T-helper 1 cell treated with Interleukin-12 subunit alpha and Interleukin-12 subunit beta and Interleukin-4 antibody, amounts not matched to agents 30 μg/mL and 1 μg/mL, for 36 hours (primary cell): ENCODE results near the gene IFFO2.
"Not testable (repeated sequence)": the region's sequence is repeated elsewhere in the genome, so short reads cannot be mapped to it uniquely, and the experiment has no call there.

Experiments
- H3K27ac Mint-ChIP-seq: one replicate; pipeline ENCODE4 v1.8.0; 2021; ENCODE audit warnings: mild to moderate bottlenecking, mixed read lengths
- H3K27me3 Mint-ChIP-seq: one replicate; pipeline ENCODE4 v1.8.0; 2021; ENCODE audit warnings: low read depth, mixed read lengths
- H3K36me3 Mint-ChIP-seq: one replicate; pipeline ENCODE4 v1.8.0; 2021; ENCODE audit warnings: low read depth, mixed read lengths
- H3K4me1 Mint-ChIP-seq: one replicate; pipeline ENCODE4 v1.8.0; 2021; ENCODE audit warnings: low read depth, mixed read lengths
- H3K4me3 Mint-ChIP-seq: one replicate; pipeline ENCODE4 v1.8.0; 2021; ENCODE audit warnings: mild to moderate bottlenecking, moderate library complexity, mixed read lengths
- H3K9me3 Mint-ChIP-seq: one replicate; pipeline ENCODE4 v1.8.0; 2021; ENCODE audit warnings: mixed read lengths

The IFFO2 gene

GRCh38 chr1:18900303-18900841, 56.1 kb downstream of the IFFO2 start:
- peaks cover 5% of the 10 kb centered on the region for H3K27me3 Mint-ChIP-seq
- H3K4me3 Mint-ChIP-seq: peak overlapping the region; percentile 54
- peak overlapping the region; percentile 37 for H3K27ac Mint-ChIP-seq
- H3K4me1 Mint-ChIP-seq: peaks cover 33% of the 10 kb centered on the region
- H3K9me3 Mint-ChIP-seq: no peaks in the 10 kb centered on the region
- no peaks in the 10 kb centered on the region for H3K36me3 Mint-ChIP-seq

- Mint-ChIP-seq H3K36me3 (no peaks in the 10 kb centered on the region), H3K4me1 (peaks cover 33% of the 10 kb centered on the region), H3K9me3 (no peaks in the 10 kb centered on the region), H3K4me3 (no peak overlapping the region), H3K27ac (no peak overlapping the region), H3K27me3 (peaks cover 5% of the 10 kb centered on the region)
Observed at GRCh38 chr1:18899363-18900049, 57.0 kb downstream of the IFFO2 start.

GRCh38 chr1:18898567-18898966, 57.9 kb downstream of the IFFO2 start:
- no peaks in the 10 kb centered on the region for H3K9me3 Mint-ChIP-seq
- H3K4me3 Mint-ChIP-seq: no peak overlapping the region
- peaks cover 28% of the 10 kb centered on the region for H3K4me1 Mint-ChIP-seq
- H3K27ac Mint-ChIP-seq: no peak overlapping the region
- H3K27me3 Mint-ChIP-seq: peaks cover 5% of the 10 kb centered on the region
- no peaks in the 10 kb centered on the region for H3K36me3 Mint-ChIP-seq

GRCh38 chr1:18895317-18895716, 61.2 kb downstream of the IFFO2 start:
- no peak overlapping the region for H3K4me3 Mint-ChIP-seq
- H3K27me3 Mint-ChIP-seq: no peaks in the 10 kb centered on the region
- H3K4me1 Mint-ChIP-seq: peaks cover 4% of the 10 kb centered on the region

GRCh38 chr1:18893120-18893519, 63.4 kb downstream of the IFFO2 start:
- Mint-ChIP-seq H3K27ac (no peak overlapping the region), H3K9me3 (no peaks in the 10 kb centered on the region), H3K36me3 (no peaks in the 10 kb centered on the region), H3K4me3 (no peak overlapping the region), H3K4me1 (no peaks in the 10 kb centered on the region), H3K27me3 (no peaks in the 10 kb centered on the region)

More at GRCh38 chr1:18895317-18895716, 61.2 kb downstream of the IFFO2 start:
- Mint-ChIP-seq H3K27ac (no peak overlapping the region), H3K36me3 (no peaks in the 10 kb centered on the region), H3K9me3 (no peaks in the 10 kb centered on the region)

GRCh38 chr1:18891858-18892257, 64.6 kb downstream of the IFFO2 start:
- H3K27ac Mint-ChIP-seq, H3K27me3 Mint-ChIP-seq, H3K4me3 Mint-ChIP-seq, H3K36me3 Mint-ChIP-seq, H3K4me1 Mint-ChIP-seq, H3K9me3 Mint-ChIP-seq: not testable (repeated sequence)

- no peak overlapping the region for H3K4me3 Mint-ChIP-seq
- no peak overlapping the region for H3K27ac Mint-ChIP-seq
- H3K9me3 Mint-ChIP-seq: no peaks in the 10 kb centered on the region
- H3K27me3 Mint-ChIP-seq: no peaks in the 10 kb centered on the region
- no peaks in the 10 kb centered on the region for H3K4me1 Mint-ChIP-seq
- H3K36me3 Mint-ChIP-seq: no peaks in the 10 kb centered on the region
Observed at GRCh38 chr1:18891426-18891780, 65.1 kb downstream of the IFFO2 start.

GRCh38 chr1:18890706-18891425, 65.6 kb downstream of the IFFO2 start:
- Mint-ChIP-seq H3K4me1 (no peaks in the 10 kb centered on the region), H3K27ac (no peak overlapping the region), H3K27me3 (no peaks in the 10 kb centered on the region), H3K36me3 (no peaks in the 10 kb centered on the region), H3K4me3 (no peak overlapping the region), H3K9me3 (no peaks in the 10 kb centered on the region)

- Mint-ChIP-seq H3K27ac (no peak overlapping the region), H3K4me1 (no peaks in the 10 kb centered on the region), H3K9me3 (no peaks in the 10 kb centered on the region), H3K36me3 (no peaks in the 10 kb centered on the region), H3K4me3 (no peak overlapping the region), H3K27me3 (no peaks in the 10 kb centered on the region)
Observed at GRCh38 chr1:18886003-18886335, 70.5 kb downstream of the IFFO2 start.

GRCh38 chr1:18885311-18886002, 71.0 kb downstream of the IFFO2 start:
- H3K4me1 Mint-ChIP-seq: no peaks in the 10 kb centered on the region
- H3K27me3 Mint-ChIP-seq: no peaks in the 10 kb centered on the region
- no peaks in the 10 kb centered on the region for H3K36me3 Mint-ChIP-seq
- no peaks in the 10 kb centered on the region for H3K9me3 Mint-ChIP-seq
- H3K4me3 Mint-ChIP-seq: no peak overlapping the region
- no peak overlapping the region for H3K27ac Mint-ChIP-seq

GRCh38 chr1:18884727-18885126, 71.7 kb downstream of the IFFO2 start:
- H3K4me3 Mint-ChIP-seq: no peak overlapping the region
- H3K9me3 Mint-ChIP-seq: no peaks in the 10 kb centered on the region
- no peak overlapping the region for H3K27ac Mint-ChIP-seq
- H3K36me3 Mint-ChIP-seq: no peaks in the 10 kb centered on the region
- no peaks in the 10 kb centered on the region for H3K4me1 Mint-ChIP-seq
- no peaks in the 10 kb centered on the region for H3K27me3 Mint-ChIP-seq

- H3K27ac Mint-ChIP-seq: no peak overlapping the region
- H3K9me3 Mint-ChIP-seq: no peaks in the 10 kb centered on the region
- no peaks in the 10 kb centered on the region for H3K36me3 Mint-ChIP-seq
- no peaks in the 10 kb centered on the region for H3K27me3 Mint-ChIP-seq
- H3K4me1 Mint-ChIP-seq: no peaks in the 10 kb centered on the region
- no peak overlapping the region for H3K4me3 Mint-ChIP-seq
Observed at GRCh38 chr1:18884419-18884717, 72.1 kb downstream of the IFFO2 start.

- no peaks in the 10 kb centered on the region for H3K27me3 Mint-ChIP-seq
- no peaks in the 10 kb centered on the region for H3K9me3 Mint-ChIP-seq
- no peaks in the 10 kb centered on the region for H3K4me1 Mint-ChIP-seq
- H3K36me3 Mint-ChIP-seq: no peaks in the 10 kb centered on the region
- H3K27ac Mint-ChIP-seq: no peak overlapping the region
- H3K4me3 Mint-ChIP-seq: no peak overlapping the region
Observed at GRCh38 chr1:18883636-18884418, 72.6 kb downstream of the IFFO2 start.

GRCh38 chr1:18883079-18883478, 73.4 kb downstream of the IFFO2 start:
- no peak overlapping the region for H3K4me3 Mint-ChIP-seq
- no peak overlapping the region for H3K27ac Mint-ChIP-seq
- H3K27me3 Mint-ChIP-seq: no peaks in the 10 kb centered on the region
- no peaks in the 10 kb centered on the region for H3K9me3 Mint-ChIP-seq
- no peaks in the 10 kb centered on the region for H3K4me1 Mint-ChIP-seq
- no peaks in the 10 kb centered on the region for H3K36me3 Mint-ChIP-seq
